H1 (cell line): ENCODE data around the gene LRRC19. TPM values are rescaled to one million over a fixed set of nuclear protein-coding genes. Genes with fewer than 3 reads are reported as not detected.
A peak's percentile ranks its signal among the peaks of the same experiment; 100 is the strongest.

Experiments
- CTCF ChIA-PET: fragments of 300-600 bp; sonication (Branson Sonifier 250); formaldehyde crosslinking; loops from one replicate; lab custom pipeline; 2021; ENCODE audit not compliant: partially characterized antibody; lab: Charles Lee
- POLR2A ChIA-PET: fragments of 300-600 bp; sonication (Branson Sonifier 250); formaldehyde crosslinking; loops from one replicate; lab custom pipeline; 2021; ENCODE audit warnings: inconsistent platforms; ENCODE audit not compliant: partially characterized antibody; lab: Charles Lee
- DNase-seq, 2 experiments: peaks; one replicate each; pipeline versions ENCODE4 v3.0.0 to v3.0.0-alpha.2; 2010 to 2022; ENCODE audit warnings: low spot score in 2 of 2, low read depth in 1 of 2, mixed read lengths in 1 of 2
- FAIRE-seq: peaks from 2 replicates; lab custom pipeline; 2011; peaks lifted over from hg19 to GRCh38; lab: Jason Lieb, UNC
- H2AFZ ChIP-seq: 2 replicates; pipeline ENCODE4 v1.8.1; 2012; ENCODE audit warnings: low read length, inconsistent platforms
- H2AK5ac ChIP-seq: 2 replicates; pipeline ENCODE4 v1.6.1; 2013; ENCODE audit warnings: low read depth, low read length
- H2BK120ac ChIP-seq: replicated peaks from 2 replicates; pipeline ENCODE3; 2013; ENCODE audit warnings: low read depth, low read length, inconsistent platforms
- H2BK12ac ChIP-seq: 2 replicates; pipeline ENCODE4 v1.6.1; 2013; ENCODE audit warnings: low read depth, low read length
- H2BK15ac ChIP-seq: 2 replicates; pipeline ENCODE4 v1.6.1; 2013; ENCODE audit warnings: low read length
- H2BK20ac ChIP-seq: 2 replicates; pipeline ENCODE4 v1.6.1; 2013; ENCODE audit warnings: low read length
- H2BK5ac ChIP-seq: 2 replicates; pipeline ENCODE4 v1.6.1; 2013; ENCODE audit warnings: low read depth, low read length
- H3K14ac ChIP-seq: 2 replicates; pipeline ENCODE4 v1.6.1; 2013; ENCODE audit warnings: inconsistent platforms; ENCODE audit not compliant: insufficient read length
- H3K18ac ChIP-seq: 2 replicates; pipeline ENCODE4 v1.6.1; 2013; ENCODE audit warnings: low read length; ENCODE audit errors: extremely low read depth
- H3K23ac ChIP-seq: 2 replicates; pipeline ENCODE4 v1.6.1; 2013; ENCODE audit warnings: inconsistent platforms; ENCODE audit not compliant: insufficient read length
- H3K23me2 ChIP-seq: 2 replicates; pipeline ENCODE4 v1.6.1; 2013; ENCODE audit warnings: low read depth, low read length
- H3K27ac ChIP-seq: 2 replicates; pipeline ENCODE4 v1.6.1; 2011; ENCODE audit warnings: low read depth, low read length, inconsistent platforms
- H3K27me3 ChIP-seq, 4 experiments: replicated peaks in 1 of 4; 1 replicate in 1 of 4; 2 replicates in 3 of 4; pipeline versions ENCODE4 v1.6.1 to v1.8.1; 2011 to 2013; ENCODE audit warnings: low read length in 3 of 4, mild to moderate bottlenecking in 3 of 4, inconsistent platforms in 2 of 4, mixed read lengths in 2 of 4, moderate library complexity in 1 of 4; ENCODE audit not compliant: control insufficient read depth in 3 of 4, insufficient read depth in 3 of 4; ENCODE audit errors: extremely low read depth in 1 of 4
- H3K36me3 ChIP-seq, 4 experiments: 2 replicates each; pipeline versions ENCODE4 v1.6.1 to v1.8.1; 2011 to 2013; ENCODE audit warnings: mild to moderate bottlenecking in 4 of 4, low read length in 3 of 4, moderate library complexity in 2 of 4, control low read depth in 1 of 4, inconsistent platforms in 1 of 4; ENCODE audit not compliant: insufficient read depth in 4 of 4, control insufficient read depth in 2 of 4
- H3K4ac ChIP-seq: replicated peaks from 2 replicates; pipeline ENCODE3; 2013; ENCODE audit warnings: low read length, low read depth, mixed read lengths, inconsistent platforms; ENCODE audit not compliant: insufficient read length
- H3K4me1 ChIP-seq, 4 experiments: replicated peaks in 1 of 4; 1 replicate in 1 of 4; 2 replicates in 3 of 4; pipeline versions ENCODE4 v1.6.1 to v1.8.1; 2011 to 2013; ENCODE audit warnings: low read length in 3 of 4, inconsistent platforms in 2 of 4, mixed read lengths in 1 of 4; ENCODE audit not compliant: insufficient read depth in 4 of 4, control insufficient read depth in 3 of 4
- H3K4me2 ChIP-seq, 2 experiments: 2 replicates each; pipeline versions ENCODE4 v1.6.1 to v1.8.1; 2011 to 2013; ENCODE audit warnings: low read depth in 2 of 2, low read length in 2 of 2, control low read depth in 1 of 2, inconsistent platforms in 1 of 2, mild to moderate bottlenecking in 1 of 2; ENCODE audit not compliant: insufficient read depth in 1 of 2
- H3K4me3 ChIP-seq, 4 experiments: fragments of 200-600, 300-600 bp in 1 of 4; sonication (generic), shearing (Covaris generic), sonication (Bioruptor Twin) in 1 of 4; 2 replicates each; pipeline versions ENCODE4 v1.5.1 to v1.8.1; 2011 to 2016; ENCODE audit warnings: low read length in 4 of 4, low read depth in 3 of 4, control low read depth in 2 of 4, inconsistent platforms in 2 of 4, mild to moderate bottlenecking in 2 of 4, mixed read lengths in 1 of 4, moderate library complexity in 1 of 4; ENCODE audit not compliant: insufficient read depth in 2 of 4; ENCODE audit errors: extremely low read depth in 1 of 4
- H3K56ac ChIP-seq: replicated peaks from 2 replicates; pipeline ENCODE3; 2013; ENCODE audit warnings: low read depth, mild to moderate bottlenecking, mixed read lengths, low read length, inconsistent platforms; ENCODE audit not compliant: insufficient read length
- H3K79me1 ChIP-seq: 2 replicates; pipeline ENCODE4 v1.6.1; 2013; ENCODE audit warnings: low read depth, low read length, control low read depth
- H3K79me2 ChIP-seq, 2 experiments: 2 replicates each; pipeline versions ENCODE4 v1.6.1 to v1.8.1; 2012 to 2013; ENCODE audit warnings: low read length in 2 of 2, mild to moderate bottlenecking in 2 of 2, inconsistent platforms in 1 of 2; ENCODE audit not compliant: insufficient read depth in 2 of 2, control insufficient read depth in 1 of 2
- H3K9ac ChIP-seq, 4 experiments: replicated peaks in 1 of 4; 1 replicate in 1 of 4; 2 replicates in 3 of 4; pipeline versions ENCODE4 v1.6.1 to v1.8.1; 2011 to 2013; ENCODE audit warnings: low read depth in 3 of 4, low read length in 3 of 4, control low read depth in 2 of 4, mild to moderate bottlenecking in 2 of 4, moderate library complexity in 2 of 4, inconsistent platforms in 1 of 4; ENCODE audit errors: extremely low read depth in 1 of 4
- H3K9me3 ChIP-seq, 2 experiments: 2 replicates each; pipeline versions ENCODE4 v1.6.1 to v1.8.1; 2012 to 2013; ENCODE audit warnings: mild to moderate bottlenecking in 2 of 2, moderate library complexity in 2 of 2, control low read depth in 1 of 2, inconsistent platforms in 1 of 2, low read depth in 1 of 2, low read length in 1 of 2, mixed read lengths in 1 of 2; ENCODE audit not compliant: insufficient read depth in 2 of 2
- H4K20me1 ChIP-seq, 2 experiments: replicated peaks in 1 of 2; 2 replicates each; pipeline versions ENCODE3 to v1.8.1; 2011 to 2013; ENCODE audit warnings: inconsistent platforms in 2 of 2, low read length in 2 of 2, mild to moderate bottlenecking in 1 of 2; ENCODE audit not compliant: insufficient read depth in 2 of 2, control insufficient read depth in 1 of 2
- H4K5ac ChIP-seq: 2 replicates; pipeline ENCODE4 v1.6.1; 2013; ENCODE audit warnings: low read length, low read depth, mixed read lengths, inconsistent platforms; ENCODE audit not compliant: insufficient read length
- H4K8ac ChIP-seq: 2 replicates; pipeline ENCODE4 v1.8.0; 2013; ENCODE audit warnings: mild to moderate bottlenecking, moderate library complexity, low read length, inconsistent platforms; ENCODE audit not compliant: insufficient read depth; ENCODE audit errors: extremely low read depth
- H4K91ac ChIP-seq: replicated peaks from 2 replicates; pipeline ENCODE3; 2013; ENCODE audit warnings: low read length, mixed read lengths, inconsistent platforms; ENCODE audit not compliant: insufficient read length
- BRCA1 ChIP-seq: IDR thresholded peaks from 2 replicates; pipeline ENCODE4 v1.6.1; 2012; ENCODE audit warnings: low read depth, low read length, improper control_type of control experiment
- CBX5 ChIP-seq: fragments of 300-800, 300-1000 bp; sonication (generic); IDR thresholded peaks from 2 replicates; pipeline ENCODE4 v1.7.1; 2016; ENCODE audit warnings: antibody characterized with exemption, low read length, low read depth
- GTF2F1 ChIP-seq: IDR thresholded peaks from 2 replicates; pipeline ENCODE4 v1.6.1; 2012; ENCODE audit warnings: low read depth, low read length, improper control_type of control experiment, borderline replicate concordance
- KDM5A ChIP-seq: fragments of 200-600 bp; IDR thresholded peaks from 2 replicates; pipeline ENCODE4 v1.7.1; 2012; ENCODE audit warnings: mild to moderate bottlenecking, low read length, inconsistent platforms, mixed read lengths
- RFX5 ChIP-seq: IDR thresholded peaks from 2 replicates; pipeline ENCODE4 v1.6.1; 2011; ENCODE audit warnings: low read depth, low read length, improper control_type of control experiment, borderline replicate concordance
- SP1 ChIP-seq: IDR thresholded peaks from 2 replicates; pipeline ENCODE4 v1.6.1; 2011; ENCODE audit warnings: low read depth, low read length
- WGBS, 2 experiments: shearing (Covaris generic) in 1 of 2; methylation state at CpG; one replicate each; pipeline versions ENCODE4 v1.1.6 to v1.1.7; 2013 to 2015; ENCODE audit warnings: low lambda C conversion rate in 2 of 2, mixed read lengths in 2 of 2, inconsistent platforms in 1 of 2, low coverage in 1 of 2, missing lambda C conversion rate in 1 of 2; ENCODE audit not compliant: insufficient replicate concordance in 2 of 2, insufficient coverage in 1 of 2, insufficient read length in 1 of 2; ENCODE audit errors: extremely low coverage in 1 of 2, missing lambda C conversion rate in 1 of 2; 5-methylcytosine and 5-hydroxymethylcytosine counted together
- polyA plus RNA-seq, 7 experiments: library from polyadenylated mRNA; depleted of rRNA in 3 of 7; stranded (reverse) in 5 of 7; unstranded in 2 of 7; fragments of >200 nt in 5 of 7; fragments of 200-250 nt in 2 of 7; gene quantifications; 1 replicate in 5 of 7; 2 replicates in 1 of 7; 4 replicates in 1 of 7; pipeline versions ENCODE4 v1.2.1 to v1.2.3, GENCODE V29; 2011 to 2013; ENCODE audit warnings: missing spikeins in 2 of 7, mixed read lengths in 2 of 7
- total RNA-seq: library from RNA; stranded (reverse); fragmentation: NEBNext Ultra II Directional; extraction: Animal tissue kit (Norgen Biotek cat#: 25700); gene quantifications from 2 replicates; pipeline ENCODE4 v1.2.1, GENCODE V29; 2021
- TF ChIP-seq, protein P1 (sequence below), 3 experiments: IDR thresholded peaks; 1 replicate in 2 of 3; 2 replicates in 1 of 3; pipeline versions ENCODE4 v1.5.1 to v1.6.1; 2011; ENCODE audit warnings: low read length in 3 of 3, mild to moderate bottlenecking in 3 of 3, inconsistent platforms in 2 of 3, low read depth in 1 of 3, moderate library complexity in 1 of 3; ENCODE audit not compliant: insufficient read depth in 1 of 3; ENCODE audit errors: control extremely low read depth in 1 of 3

Gene LRRC19
- total and polyA plus RNA-seq, 2 of the 8 experiments (the other 6 are each of a cell fraction or from before 2014, with no cell fraction given) = not detected

DNA sequence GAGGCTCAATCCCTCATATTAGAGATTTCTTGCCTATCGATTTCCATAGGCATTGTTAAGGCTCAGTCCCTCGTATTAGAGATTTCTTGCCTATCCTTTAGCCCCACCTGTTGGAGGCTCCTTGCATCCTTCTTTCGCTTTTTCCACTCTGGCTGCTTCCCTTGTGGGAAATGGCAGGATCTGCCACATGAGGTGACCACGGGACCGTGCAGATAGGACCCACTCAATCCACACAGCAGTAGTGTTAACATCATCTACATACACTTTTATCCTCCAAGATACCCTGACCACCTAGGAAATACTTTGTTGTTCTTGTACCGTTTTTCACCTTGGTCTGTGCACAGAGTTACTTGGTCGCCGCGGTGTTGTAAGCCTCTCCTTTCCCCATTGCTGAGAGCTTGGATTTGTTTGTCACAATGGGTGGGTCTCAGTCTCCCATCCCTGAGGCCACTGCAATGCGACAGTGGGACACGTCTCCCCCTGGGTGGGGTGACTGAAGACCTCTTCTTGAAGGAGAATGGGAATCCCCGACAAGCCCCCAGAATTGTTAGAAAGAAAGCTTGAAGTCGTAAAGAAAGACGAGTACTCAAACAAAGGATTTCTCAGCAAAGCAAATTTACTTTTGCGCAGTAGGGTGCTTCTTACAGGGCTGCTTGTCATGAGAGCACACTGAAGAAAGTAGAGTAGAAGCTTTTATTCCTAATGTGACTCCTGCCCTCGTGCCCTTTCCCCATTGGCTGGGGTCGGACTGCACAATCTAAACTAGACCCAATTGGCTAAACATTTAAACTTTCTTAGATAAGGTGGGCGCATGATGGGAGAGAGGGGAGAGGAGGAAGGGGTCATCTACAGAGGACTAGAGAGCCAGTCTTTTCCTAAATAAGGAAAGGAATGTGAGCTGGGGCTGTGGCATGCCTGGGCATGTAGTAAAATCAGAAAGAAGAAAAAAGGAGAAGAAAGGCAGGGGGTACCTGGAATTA lies 29.5 kb downstream of the LRRC19 start:
- POLR2A ChIA-PET = interaction anchor here (0.6 to 4.4 kb wide), 16 partner anchors 18 to 1759 kb away, joined by 3 to 39 read pairs (median 4); partner anchors contain the start of genes CAAP1, IFT74 and PLAA
- no peaks in the 10 kb centered on the region for H3K27me3 ChIP-seq
- no peak overlapping the region for H3K23ac ChIP-seq
- no peak overlapping the region for H2BK15ac ChIP-seq
- peak overlapping the region; percentile 79 to 95 (median 88) for H3K9ac ChIP-seq
- H3K4me2 ChIP-seq = peak overlapping the region; percentile 82 to 83
- H2BK12ac ChIP-seq = peak overlapping the region; percentile 98
- no peaks in the 10 kb centered on the region for H3K79me1 ChIP-seq
- H2BK20ac ChIP-seq = peak overlapping the region; percentile 57; the same call in 1 of the 2 replicates
- H3K4me3 ChIP-seq = peak overlapping the region; percentile 19 to 54 (median 38); a peak in 6 of 8 replicates
- H3K36me3 ChIP-seq = peaks cover 0 to 2% (median 0%) of the 10 kb centered on the region in 4 experiments; a peak in 2 of 8 replicates
- peak overlapping the region; percentile 98 for H4K91ac ChIP-seq
- H3K79me2 ChIP-seq = no peaks in the 10 kb centered on the region
- H3K4ac ChIP-seq = peak overlapping the region; percentile 6
- H2AFZ ChIP-seq = no peak overlapping the region
- WGBS, 2 experiments = 5% methylated on average over 18 of the region's 18 CpGs; no CpG with 5 or more reads in 1 of the 2 experiments
- peak overlapping the region; percentile 88; the same call in 1 of the 2 replicates for H2AK5ac ChIP-seq
- DNase-seq (peak; percentile 74 to 76), FAIRE-seq (peak; percentile 95)
- H3K4me1 ChIP-seq = peaks cover 0 to 19% (median 9%) of the 10 kb centered on the region in 4 experiments; a peak in 5 of 7 replicates
- H3K27ac ChIP-seq = peak overlapping the region; percentile 98
- CTCF ChIA-PET = interaction anchor here (0.7 to 3.3 kb wide), 24 partner anchors 12 to 567 kb away, joined by 3 to 23 read pairs (median 4); partner anchors contain the start of gene CAAP1
- peak overlapping the region; percentile 49 for H3K56ac ChIP-seq
- H3K18ac ChIP-seq = peak overlapping the region; percentile 84
- H3K9me3 ChIP-seq = no peaks in the 10 kb centered on the region
- H4K20me1 ChIP-seq = no peaks in the 10 kb centered on the region
- peak overlapping the region; percentile 96 for H4K5ac ChIP-seq
- peak overlapping the region; percentile 89 for H2BK120ac ChIP-seq
- H3K14ac ChIP-seq = no peak overlapping the region
- H2BK5ac ChIP-seq = peak overlapping the region; percentile 89
- peaks cover 4% of the 10 kb centered on the region for H3K23me2 ChIP-seq
- peak overlapping the region; percentile 93; the same call in 1 of the 2 replicates for H4K8ac ChIP-seq
- no peak for TF ChIP-seq RFX5
- no peak for TF ChIP-seq BRCA1
- TF ChIP-seq CBX5 = no peak
- peak; percentile 59; the same call in 1 of the 2 replicates for TF ChIP-seq KDM5A
- TF ChIP-seq, protein P1, sequence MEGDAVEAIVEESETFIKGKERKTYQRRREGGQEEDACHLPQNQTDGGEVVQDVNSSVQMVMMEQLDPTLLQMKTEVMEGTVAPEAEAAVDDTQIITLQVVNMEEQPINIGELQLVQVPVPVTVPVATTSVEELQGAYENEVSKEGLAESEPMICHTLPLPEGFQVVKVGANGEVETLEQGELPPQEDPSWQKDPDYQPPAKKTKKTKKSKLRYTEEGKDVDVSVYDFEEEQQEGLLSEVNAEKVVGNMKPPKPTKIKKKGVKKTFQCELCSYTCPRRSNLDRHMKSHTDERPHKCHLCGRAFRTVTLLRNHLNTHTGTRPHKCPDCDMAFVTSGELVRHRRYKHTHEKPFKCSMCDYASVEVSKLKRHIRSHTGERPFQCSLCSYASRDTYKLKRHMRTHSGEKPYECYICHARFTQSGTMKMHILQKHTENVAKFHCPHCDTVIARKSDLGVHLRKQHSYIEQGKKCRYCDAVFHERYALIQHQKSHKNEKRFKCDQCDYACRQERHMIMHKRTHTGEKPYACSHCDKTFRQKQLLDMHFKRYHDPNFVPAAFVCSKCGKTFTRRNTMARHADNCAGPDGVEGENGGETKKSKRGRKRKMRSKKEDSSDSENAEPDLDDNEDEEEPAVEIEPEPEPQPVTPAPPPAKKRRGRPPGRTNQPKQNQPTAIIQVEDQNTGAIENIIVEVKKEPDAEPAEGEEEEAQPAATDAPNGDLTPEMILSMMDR (IDR thresholded peaks at IDR 0.05; ENCODE audit: control extremely low read depth in 1 of 3, insufficient read depth in 1 of 3, low read depth in 1 of 3, low read length in 3 of 3) = peak; percentile 32 to 80 (median 65)
- peak; percentile 66 for TF ChIP-seq GTF2F1
- TF ChIP-seq SP1 = peak; percentile 15; the same call in 1 of the 2 replicates
